Daoy (cell line): ENCODE measurements around the gene BHLHA9. TPM values are rescaled to one million over a fixed set of nuclear protein-coding genes. Genes with fewer than 3 reads are reported as not detected.

Source experiments
- DNase-seq: peaks from one replicate; pipeline ENCODE4 v3.0.0-alpha.2; 2015; ENCODE audit warnings: low read depth
- total RNA-seq: library from RNA; depleted of rRNA; stranded (reverse); fragments of >200 nt; shearing (Covaris generic); gene quantifications from 2 replicates; pipeline ENCODE4 v1.2.3, GENCODE V29; 2014; rRNA removed

The BHLHA9 gene
- total RNA-seq: not detected in 2 replicates

GRCh38 chr17:1270210-1271029 lies at the start of gene BHLHA9:
BHLHA9 (plus strand) TSS chr17:1270444; CDS start chr17:1270564, 120 bp downstream.
- no peak for DNase-seq

DNA sequence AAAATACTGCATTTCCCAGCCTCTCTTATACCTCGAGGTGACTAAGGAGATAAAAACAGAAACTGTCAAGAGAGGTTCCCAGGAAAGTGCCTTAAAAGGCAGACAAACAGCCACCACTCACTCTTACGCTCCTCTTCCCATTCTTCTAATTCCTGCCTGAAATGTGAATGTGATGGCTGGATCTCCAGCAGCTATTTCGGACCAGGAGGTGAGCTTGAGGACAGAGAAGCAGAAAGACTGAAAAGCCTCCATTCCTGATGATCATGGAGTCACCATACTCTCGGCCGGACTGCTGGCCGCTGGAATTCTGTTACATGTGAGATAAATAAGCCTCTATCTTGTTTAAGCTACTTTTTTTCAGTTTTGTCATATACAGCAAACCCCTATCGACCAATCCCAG lies 49.0 kb upstream of the BHLHA9 start:
- no peak for DNase-seq

GRCh38 chr17:1222321-1222720 lies 47.9 kb upstream of the BHLHA9 start:
- no peak for DNase-seq

DNA sequence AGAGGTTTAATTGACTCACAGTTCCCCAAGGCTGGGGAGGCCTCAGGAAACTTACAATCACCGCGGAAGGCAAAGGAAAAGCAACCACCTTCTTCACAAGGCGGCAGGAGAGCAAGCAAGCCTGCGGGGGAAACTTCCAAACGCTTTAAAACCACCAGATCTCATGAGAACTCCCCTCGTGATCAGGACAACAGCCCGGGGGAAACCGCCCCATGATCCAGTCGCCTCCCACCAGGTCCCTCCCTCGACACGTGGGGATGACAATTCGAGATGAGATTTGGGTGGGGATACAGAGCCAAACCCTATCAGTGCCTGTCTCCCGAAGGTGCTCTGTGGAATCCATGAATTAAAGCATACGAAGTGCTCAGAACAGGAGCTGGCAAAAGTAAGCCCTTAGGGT lies 46.6 kb upstream of the BHLHA9 start:
- no peak for DNase-seq

- DNase-seq: no peak
These were observed 45.9 kb upstream of the BHLHA9 start for GRCh38 chr17:1224330-1224729.

- DNase-seq: no peak
These were observed 43.9 kb upstream of the BHLHA9 start for GRCh38 chr17:1226308-1226707.

- no peak for DNase-seq
These were observed 42.9 kb upstream of the BHLHA9 start for GRCh38 chr17:1227365-1227764.

GRCh38 chr17:1227917-1228780 lies 42.1 kb upstream of the BHLHA9 start:
- no peak for DNase-seq

DNA sequence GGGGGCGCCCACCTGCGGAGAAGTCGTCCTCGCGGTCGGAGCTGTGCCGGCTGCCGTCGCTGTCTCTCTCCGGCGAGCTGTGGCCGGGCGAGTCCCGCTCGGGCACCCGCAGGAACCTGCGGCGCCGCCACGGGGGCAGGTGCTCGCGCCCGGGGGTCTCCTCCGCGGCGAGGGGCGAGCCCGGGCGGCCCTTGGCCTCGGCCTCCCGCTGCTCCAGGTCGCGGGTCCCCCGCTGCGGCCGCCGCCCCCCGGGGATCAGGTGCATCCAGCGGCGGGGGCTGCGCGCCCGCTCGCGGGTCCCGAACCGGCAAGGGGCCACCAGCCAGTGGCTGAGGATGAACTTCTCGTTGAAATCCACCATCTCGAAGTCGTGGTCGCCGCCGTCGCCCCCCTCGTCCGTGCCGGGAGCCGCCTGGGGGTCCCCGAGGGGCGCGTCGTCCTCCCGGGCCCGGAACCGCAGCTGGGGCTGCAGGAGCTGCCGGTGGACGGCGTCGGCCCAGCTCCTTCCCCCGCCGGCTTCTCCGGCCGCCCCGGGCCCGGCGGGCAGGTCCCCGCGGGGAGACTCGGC lies 41.4 kb upstream of the BHLHA9 start:
- no peak for DNase-seq

GRCh38 chr17:1229349-1229899 lies 40.8 kb upstream of the BHLHA9 start:
- DNase-seq: peak; percentile 64

DNA sequence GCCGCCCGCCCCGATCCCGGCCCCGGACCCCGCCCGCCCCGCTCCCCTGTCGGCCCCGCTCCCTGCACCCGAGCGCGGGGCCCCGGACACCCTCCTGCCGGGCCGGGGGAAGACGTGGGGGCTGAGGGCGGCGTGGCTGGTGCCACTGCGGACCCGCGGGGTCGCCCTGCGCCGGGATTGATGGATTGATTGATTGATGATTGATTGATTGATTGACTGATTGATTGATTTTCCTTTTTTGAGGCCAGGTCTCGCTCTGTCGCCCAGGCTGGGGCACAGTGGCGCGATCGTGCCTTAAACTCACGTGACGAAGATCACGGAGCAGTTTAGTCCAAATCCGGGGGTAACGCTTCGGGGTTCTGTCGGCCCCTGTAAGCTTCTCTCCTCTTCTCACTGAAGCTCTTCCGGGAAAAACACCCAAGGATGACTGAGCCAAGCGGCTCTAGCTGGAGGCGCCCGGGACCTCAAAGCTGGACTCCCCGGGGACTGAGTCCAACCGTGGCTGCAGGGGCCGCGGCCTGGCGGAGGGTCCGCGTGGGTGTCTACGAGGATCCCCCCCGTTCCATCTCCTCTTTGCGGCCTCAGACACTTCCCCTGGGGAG lies 40.2 kb upstream of the BHLHA9 start:
- DNase-seq: peak; percentile 32

GRCh38 chr17:1231456-1231855 lies 38.8 kb upstream of the BHLHA9 start:
- DNase-seq: no peak

- no peak for DNase-seq
These were observed 37.9 kb upstream of the BHLHA9 start for GRCh38 chr17:1232331-1232730.

DNA sequence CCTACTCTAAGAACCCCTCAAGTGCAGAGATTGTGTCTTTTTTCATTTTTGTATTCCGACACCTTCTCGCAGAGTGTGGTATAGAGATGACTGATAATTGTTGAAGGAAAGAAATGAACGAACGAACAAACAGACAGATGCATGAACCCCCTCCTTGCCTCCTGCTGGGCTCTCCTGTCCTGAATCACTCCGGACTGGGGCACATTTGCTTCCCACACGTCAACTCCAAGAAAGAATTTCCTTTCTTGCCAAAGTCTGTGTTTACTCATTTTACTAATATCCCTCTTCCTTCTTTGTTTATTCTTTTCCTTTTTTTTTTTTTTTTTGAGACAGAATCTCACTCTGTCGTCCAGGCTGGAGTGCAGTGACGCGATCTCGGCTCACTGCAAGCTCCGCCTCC lies 37.5 kb upstream of the BHLHA9 start:
- DNase-seq: peak; percentile 36

GRCh38 chr17:1234455-1234854 lies 35.8 kb upstream of the BHLHA9 start:
- DNase-seq: no peak

- no peak for DNase-seq
These were observed 32.8 kb upstream of the BHLHA9 start for GRCh38 chr17:1237471-1237870.

GRCh38 chr17:1239210-1239609 lies 31.0 kb upstream of the BHLHA9 start:
- peak; percentile 79 for DNase-seq

DNA sequence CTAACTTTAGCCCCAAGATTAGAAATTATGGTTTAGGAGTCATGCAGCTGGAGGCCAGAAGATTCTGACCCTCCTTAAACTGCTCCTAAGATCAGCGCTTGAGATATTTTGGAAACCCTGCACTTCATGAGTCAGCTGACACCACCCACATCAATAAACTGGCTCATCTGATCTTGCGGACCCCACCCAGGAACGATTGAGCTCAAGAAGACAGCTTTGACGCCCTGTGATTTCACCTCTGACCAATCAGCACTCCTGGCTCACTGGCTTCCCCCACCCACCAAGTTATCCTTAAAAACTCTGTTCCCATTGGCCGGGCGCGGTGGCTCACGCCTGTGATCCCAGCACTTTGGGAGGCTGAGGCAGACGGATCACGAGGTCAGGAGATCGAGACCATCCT lies 29.8 kb upstream of the BHLHA9 start:
- DNase-seq: peak; percentile 54

DNA sequence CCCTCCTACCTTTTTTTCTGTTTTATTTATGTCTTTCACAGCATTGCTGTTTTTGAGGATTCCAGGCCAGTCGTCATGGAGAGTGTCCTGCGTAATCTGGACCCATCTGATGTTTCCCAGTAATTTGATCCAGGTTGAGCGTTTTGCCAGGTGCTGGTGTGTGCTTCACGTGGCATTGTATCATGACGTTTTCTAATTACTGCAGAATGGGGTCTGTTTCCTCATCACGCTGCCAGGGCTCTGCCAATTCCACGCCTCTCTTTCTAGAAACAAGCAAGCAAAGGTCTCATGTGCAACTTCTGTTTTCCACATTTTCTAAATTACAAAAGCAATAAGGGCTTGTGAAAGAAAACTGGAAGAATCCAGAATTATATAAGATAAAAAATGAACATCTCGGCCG lies 28.3 kb upstream of the BHLHA9 start:
- peak; percentile 52 for DNase-seq

- DNase-seq: no peak
These were observed 25.6 kb upstream of the BHLHA9 start for GRCh38 chr17:1244606-1245012.

DNA sequence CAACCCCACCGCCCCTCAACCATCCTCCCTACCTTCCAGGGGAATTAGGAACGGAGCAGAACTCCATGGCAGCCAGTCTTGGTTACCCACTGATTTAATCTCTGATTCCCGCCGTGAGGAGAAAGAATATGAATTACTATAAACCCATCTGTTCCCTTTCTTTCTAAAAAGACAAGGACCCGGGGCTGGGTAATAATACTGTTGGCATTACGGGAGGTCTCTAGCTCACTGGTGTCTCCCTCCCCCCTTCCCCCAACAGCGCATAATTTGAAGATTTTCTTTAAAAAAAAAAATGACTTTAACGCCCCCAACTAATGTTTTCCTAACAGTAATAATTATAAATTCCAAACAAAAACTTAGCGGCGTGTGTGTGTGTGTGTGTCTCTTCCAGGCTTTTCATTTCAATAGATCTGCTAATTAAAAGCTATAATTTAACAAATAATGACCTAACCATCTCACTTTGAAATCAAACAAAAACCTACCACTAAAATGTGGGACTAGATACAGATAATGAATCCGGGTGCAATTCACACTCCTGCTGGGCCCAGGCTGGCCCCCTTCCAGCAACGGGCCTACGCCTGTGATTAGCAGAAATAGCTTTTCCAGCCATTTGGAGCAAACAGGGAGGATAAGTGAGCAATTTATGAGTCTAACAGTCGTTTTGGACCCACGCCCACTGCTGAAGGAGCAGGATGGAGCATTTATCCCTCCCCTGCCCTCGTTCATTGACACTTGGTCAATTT lies 18.2 kb upstream of the BHLHA9 start:
- DNase-seq: peak; percentile 66
